Measurements from ENCODE around the gene RAB8B.
"Not testable (repeated sequence)": the region's sequence is repeated elsewhere in the genome, so short reads cannot be mapped to it uniquely, and the experiment has no call there.

RAB8B gene

DNA sequence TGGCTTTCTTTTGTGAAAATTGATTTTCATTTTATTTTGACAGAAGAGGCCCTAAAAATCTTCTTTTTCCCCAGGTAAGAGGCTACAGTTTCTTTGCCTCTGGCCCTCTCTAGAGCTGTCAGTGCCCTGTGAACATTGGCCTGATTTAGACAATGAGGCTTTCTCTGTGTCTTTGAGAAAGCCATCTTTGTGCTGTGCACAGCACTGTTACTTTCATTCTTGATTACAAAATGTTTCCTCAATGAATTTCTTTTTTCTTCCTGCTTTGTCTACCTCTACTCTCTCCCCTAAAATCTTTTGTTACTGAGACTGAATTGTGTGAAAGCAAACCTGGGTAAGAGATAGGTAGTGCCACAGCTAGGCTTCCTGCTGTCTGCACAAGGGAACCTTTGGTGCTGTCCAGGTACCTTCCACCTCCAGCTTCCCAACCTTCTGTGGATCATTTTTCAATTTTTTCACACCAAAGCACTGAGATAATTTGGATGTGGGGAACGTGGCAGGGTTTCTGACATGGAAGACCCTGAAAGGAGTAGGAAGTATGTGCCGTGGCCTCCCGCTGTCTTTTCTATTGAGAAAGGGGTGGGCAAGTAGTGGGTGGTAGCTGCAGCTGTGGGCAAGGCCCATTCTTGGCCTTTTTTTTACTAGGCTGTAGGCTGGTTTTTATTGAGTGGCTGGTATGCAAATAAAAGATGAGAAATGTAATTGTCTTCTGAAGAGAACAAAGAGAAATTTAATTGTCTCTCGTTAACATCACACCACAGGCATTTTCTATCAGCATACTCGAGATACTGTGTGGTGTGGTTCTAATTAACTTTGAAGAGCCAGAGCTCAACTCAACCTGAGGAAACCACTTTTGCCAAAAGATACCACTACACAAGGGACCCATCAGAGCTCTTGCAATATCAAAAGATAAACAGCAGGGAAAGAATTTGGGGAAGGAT, 21.0 kb downstream of the RAB8B start:
- no peak for DNase-seq

DNA sequence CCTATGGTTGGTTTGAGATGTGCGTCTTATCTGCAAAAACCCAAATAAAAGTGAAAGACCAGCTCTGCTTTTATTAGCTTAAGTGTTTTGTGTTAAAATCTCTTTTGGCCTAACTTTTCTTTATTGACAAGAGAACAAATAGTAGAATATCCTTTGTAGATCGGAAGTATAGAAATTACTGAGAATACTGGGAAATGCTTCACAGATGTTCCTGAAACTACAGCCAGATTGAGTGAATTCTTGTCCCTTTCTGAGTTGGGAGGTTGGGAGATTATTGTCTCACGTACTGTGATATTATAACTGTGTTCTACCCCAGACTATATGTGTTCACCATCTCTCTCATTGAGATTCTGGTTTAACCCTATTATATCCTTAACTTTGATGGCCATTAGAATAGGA, 21.7 kb downstream of the RAB8B start:
- DNase-seq: no peak

DNA sequence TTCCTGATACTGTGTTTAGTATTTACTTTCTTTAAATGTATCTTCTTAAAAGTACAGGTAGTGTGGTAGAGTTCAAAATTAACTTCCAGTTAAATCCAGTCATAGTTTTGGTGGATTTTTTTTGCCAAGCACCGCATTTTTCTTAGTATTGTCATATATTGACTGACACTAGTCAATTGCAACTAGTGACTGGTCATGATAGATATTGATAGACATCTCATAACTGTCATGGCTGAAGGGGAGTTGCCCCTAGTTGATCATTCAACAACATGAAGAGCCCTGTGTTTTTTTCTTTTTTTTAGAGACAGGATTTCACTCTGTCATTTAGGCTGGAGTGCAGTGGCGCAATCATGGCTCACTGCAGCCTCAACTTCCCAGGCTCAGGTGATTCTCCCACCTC, 22.1 kb downstream of the RAB8B start:
- DNase-seq: no peak

DNA sequence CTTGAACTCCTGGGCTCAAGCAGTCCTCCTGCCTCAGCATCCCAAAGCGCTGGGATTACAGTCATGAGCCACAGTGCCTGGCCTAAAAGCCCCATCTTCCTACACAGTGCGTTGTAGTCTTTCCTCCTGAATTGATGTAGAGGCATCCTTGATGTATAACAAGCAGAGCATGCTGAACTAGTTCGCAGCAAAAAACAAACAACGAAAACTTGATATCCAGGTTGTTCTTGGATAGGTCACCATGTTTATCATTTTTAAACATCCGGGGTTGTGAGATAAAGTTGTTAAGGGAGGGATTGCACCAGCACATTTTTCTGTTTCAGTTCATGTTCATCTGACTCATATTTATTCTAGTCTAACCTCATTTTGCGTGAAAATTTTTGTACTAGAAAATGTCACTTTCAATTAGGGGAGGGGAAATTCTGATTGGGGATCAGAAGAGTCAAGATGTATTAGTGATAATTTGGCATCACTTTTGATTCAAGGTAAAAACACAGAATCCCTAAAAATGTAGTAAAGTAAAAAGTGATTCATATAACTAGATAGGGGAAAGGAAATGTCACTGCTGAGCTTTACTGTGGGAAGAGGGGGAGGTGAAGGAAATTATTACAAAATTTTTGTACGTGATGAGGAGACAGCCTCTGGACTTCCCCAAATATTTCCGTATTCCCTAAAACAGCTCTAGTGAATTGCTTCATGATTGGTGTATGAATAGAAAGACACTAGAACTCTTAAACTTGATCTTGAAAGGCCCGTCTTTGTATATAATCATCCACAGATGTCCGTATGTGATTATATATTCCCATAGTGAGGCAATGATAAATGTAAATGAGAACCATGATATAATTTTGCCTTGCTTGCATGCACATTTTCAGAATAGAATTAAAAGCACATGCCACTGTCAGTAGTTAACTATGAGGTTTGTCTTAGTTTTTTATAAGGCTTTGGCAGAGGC, 22.9 kb downstream of the RAB8B start:
- DNase-seq: no peak

DNA sequence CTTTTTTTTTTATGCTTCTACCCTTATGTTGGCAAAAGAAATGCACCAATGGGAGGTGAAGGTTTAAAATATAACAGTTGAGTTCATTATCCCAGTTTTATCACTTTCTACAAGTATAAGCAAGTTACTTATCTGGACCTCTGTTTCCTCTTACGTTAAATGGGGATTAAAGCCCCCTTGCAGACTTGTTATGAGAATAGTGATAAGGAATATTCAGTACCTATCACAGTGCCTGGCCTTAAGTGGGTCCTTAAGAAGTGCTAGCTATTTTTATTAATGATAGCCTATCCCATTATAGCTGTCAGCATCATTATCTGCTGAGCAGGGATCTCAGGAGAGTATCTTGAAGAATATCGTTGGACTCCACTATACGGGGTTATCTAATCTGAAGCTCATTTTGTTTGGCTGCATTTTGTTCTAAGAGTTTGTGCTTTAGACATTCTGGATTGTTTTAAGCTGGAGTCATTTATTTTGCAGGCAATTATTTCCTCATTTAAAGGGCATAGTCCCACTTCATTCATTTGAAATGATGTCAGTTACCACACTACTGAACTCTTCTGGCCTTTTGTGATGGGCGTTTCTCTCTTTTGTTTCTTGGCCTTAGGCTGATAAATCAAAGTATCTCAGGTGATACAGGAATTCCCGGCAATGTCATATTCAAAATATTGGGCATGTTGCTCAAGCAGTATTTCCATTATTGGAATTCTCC, 28.8 kb downstream of the RAB8B start:
- DNase-seq: no peak

DNA sequence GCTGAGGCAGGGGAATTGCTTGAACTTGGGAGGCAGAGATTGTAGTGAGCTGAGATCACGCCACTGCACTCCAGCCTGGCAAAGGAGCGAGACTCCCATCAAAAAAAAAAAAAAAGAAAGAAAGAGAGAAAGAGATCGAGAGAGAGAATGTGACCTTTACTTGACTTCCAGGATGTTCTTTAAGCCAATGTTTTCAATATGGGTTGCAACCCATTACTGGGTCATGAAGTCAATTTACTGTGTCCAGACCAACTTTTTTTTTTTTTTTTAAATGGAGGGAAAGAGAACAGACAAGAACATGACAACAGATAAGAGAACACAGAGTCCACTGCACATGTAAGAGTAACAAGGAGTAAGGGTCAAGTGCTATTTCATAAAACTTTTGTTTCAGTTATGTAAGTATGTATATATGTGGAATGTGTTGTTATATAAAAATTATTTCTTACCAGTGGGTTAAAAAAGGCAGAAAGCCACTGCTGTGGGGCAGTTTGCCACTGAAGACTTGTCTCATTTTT, 29.8 kb downstream of the RAB8B start:
- no peak for DNase-seq

DNA sequence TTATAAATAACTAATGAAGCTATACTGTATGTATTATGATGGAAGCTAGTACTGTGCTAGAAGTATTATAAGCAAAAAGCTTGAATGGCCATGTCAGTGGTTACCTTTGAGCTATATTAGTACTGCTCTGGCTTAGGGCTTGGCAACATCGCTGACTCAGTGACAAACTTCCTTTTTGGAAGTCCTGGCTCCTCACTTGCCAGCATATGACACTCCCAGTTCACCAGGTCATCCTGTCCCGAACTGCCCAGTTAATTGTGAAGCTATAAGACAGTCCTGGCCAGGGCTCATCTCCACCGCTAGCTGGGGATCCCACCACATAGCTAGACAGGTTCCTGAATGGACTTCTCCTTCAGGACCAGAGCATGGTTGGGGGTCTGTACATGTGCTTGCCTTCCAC, 31.9 kb downstream of the RAB8B start:
- no peak for DNase-seq

DNA sequence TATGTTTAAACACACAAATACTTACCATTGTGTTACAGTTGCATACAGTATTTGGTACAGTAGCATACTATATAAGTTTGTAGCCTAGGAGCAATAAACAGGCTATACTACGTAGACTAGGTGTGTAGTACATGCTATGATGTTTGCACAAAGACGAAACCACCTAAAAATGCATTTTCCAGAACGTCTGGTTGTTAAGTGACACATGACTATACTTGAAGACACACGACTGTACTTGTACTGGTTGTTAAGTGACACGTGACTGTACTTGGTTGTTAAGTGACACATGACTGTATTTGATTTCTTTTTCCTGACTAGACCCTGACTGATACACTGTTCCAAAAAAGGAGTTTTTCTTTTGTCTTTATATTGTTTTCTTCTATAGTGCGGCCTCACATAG, 34.1 kb downstream of the RAB8B start:
- no peak for DNase-seq

DNA sequence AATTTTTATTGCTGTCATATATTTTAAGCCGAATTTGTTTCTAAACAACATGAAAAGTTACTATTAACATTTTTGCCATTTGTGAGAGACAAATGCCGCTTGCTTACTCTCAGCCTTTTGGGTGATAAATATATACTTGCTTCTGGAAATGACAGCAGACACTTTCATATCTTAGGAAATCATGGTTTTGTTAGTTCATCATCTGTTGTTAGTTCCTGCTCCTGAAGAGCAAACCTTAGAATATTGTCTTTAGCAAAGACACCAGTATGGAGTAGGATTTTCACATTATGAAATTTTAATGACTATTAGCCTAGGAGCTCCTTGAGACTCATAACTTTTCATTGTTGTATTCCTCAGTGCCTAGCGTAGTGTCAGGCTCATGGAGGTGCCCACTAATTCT, 36.0 kb downstream of the RAB8B start:
- DNase-seq: no peak

DNA sequence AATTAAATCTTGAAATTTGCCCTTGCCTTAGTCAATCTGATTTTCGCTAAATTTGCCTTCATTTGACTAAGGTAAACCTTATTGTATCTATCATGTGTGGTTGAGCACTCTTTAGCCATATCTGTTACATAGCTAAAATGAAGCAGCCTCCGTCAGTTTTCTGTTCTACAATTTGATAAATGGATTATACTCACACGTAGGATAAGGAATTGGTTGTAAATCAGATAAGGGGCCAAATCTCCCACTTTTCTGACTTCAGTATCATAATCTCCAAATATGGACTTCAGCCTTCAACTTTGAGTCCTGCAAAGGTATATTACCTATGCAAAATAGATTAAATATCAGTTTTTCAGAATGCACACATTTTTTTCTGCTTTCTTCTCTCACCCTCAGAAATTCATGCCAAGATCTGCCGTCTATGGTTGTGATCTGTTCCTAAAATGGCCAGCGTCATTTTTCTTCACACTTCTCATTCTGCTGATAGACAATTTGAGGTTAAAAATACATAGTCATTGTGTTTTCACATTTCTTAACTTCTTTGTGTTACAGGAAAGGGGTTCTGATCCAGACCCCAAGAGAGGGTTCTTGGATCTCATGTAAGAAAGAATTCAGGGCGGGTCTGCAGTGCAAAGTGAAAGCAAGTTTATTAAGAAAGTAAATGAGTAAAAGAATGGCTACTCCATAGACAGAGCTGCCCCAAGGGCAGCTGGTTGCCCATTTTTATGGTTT, 36.9 kb downstream of the RAB8B start:
- no peak for DNase-seq

DNA sequence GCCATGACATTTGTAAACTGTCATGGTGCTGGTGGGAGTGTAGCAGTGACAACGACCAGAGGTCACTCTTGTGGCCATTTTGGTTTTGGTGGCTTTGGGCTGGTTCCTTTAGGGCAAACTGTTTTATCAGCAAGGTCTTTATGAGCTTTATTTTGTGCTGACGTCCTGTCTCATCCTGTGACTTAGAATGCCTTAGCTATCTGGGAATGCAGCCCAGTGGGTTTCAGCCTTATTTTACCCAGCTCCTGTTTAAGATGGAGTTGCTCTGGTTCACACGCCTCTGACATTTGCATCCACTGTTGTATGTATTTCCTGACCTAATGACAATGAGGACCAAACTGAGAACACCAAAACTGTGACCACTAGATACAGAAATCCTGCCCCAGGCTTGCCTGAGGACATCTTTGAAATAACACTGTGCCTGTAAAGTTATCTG, 37.6 kb downstream of the RAB8B start:
- DNase-seq: no peak

DNA sequence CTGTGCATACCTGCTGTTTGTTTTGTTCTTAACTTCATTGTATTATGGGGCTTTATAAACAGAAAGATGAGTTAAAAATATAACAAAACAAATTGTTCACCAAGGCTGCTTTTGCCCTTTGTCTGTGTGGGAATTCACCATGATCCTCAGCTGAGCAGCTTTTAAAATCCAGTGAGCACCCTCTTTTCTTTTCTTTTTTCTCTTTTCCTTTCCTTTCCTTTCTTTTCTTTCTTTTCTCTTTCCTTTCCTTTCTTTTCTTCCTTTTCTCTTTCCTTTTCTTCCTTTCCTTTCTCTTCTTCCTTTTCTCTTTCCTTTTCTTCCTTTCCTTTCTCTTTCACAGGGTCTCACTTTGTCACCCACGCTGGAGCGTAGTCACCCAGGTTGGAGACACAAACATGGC, 38.3 kb downstream of the RAB8B start:
- DNase-seq: no peak

DNA sequence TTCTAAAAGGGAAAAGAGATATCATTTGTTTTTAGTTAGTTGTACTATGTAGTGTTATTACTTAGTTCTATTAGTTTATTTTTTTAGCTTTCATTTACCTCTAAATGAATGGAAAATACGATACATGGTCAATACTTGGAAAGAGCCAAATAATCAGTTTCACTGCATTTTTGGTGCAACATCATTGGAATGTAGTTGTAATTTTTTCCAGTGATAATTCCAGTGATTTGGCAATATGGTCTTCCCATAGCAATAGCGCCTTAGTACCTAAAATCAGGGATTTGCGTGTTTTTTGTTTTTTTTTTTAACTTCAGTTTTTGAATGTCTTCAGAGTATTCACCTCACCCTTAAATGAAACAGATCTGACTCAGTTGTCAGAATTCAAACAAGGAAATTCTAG, 41.8 kb downstream of the RAB8B start:
- DNase-seq: no peak

DNA sequence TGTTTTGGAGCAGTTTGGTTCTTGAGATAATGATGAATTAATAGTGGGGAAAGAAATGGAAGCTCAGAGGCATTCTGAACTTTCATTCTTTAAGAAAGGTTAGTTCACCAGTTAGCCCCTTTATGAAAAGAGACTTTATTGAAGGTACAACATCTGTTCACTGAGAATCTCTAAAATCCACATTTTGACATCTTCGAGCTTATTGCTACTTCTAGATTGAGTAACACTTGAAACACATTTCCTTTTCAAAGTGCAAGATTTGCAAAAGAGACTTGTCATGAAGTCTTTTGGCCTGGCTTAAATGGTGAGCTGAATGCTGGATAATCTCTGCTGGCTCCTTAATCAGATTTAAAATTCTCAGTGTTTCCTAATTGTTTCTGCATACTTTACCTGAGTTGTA, 42.3 kb downstream of the RAB8B start:
- no peak for DNase-seq

DNA sequence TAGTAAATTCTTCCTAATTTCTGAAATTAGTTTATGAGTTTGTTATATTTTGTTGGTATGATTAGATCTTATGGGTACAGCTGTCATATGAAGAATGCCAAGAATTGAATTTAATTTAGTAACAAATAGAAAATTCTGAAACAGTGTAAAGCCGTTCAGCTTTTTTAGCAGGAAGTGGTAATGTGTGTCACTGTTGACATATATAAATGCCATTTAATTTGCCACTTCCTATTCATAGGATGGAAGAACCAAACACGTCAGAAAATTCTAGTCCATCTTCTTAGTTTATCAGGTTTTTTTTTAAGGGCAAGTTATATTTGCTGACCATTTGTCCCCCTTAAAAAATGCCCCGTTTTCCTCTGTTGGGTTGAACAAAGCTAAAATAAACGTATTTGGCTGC, 43.0 kb downstream of the RAB8B start:
- DNase-seq: no peak

DNA sequence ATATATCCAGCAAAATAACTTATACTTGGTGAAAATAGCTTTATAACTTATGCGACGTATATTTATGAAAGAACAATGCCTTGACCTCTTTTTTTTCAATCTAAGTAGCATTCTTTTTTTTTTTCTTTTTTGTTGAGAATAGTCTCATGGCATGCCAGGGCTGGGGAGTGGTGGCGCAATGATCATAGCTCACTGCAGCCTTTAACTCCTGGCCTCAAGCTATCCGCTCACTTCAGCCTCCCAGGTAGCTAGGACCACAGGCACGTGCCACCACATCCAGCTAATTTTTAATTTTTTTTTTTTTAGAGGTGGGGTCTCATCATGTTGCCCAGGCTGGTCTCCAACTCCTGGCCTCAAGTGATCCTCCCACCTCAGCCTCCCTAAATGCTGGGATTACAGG, 43.5 kb downstream of the RAB8B start:
- DNase-seq: no peak

DNA sequence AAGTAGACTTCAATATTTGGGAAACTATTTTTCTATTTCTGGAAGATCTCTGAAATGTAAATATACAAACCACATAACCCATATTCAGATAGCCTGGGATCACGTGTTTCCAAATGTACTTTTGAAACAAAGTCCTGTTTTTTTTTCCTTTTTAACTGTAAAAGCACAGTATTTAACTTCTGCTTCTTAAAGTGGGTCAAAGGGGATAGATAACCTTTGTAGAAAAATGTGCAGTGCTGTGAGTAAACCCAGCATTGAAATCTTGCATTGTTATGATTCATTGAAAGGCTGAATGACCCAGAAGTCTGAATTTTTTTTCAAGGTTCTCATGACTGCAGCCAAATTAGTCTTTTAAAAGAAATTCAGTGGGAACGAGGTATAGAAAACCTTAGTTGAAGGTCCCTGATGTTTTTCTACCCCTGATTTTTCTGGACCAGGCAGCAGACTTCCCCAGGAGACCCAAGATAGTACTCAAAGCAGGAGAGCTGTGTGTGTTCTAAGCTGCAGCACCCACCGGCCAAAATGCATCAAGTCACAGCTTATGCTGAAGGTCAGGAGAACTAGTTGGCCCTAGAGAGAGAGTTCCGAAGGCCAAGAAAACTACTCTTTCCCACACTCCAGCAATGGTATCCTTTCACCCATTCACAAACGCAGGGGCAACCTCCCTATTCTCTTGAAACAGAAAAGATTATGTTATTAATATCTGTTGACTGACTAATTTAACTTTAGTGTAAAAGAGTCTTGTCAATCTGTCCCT, 44.4 kb downstream of the RAB8B start:
- no peak for DNase-seq

DNA sequence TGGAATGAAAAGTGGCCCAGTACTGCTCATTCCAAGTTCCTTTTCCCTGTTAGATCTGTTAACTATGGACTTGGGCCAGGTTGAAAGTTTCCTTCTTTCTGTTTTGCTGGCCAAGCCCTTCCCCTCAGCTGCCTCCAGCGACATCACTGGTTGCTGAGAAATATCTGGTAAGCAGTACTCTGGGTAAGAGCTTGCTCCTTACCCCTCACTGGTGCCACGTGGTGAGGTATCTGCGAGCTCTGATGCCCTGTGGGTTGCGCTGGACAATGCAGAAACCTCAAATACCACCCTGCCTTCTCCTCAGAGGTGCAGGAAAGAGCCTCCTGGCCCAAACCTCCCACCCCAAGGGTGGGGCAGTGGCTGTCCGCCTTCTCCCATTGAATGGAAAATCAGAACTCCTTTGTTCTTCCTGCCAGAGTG, 45.1 kb downstream of the RAB8B start:
- no peak for DNase-seq

DNA sequence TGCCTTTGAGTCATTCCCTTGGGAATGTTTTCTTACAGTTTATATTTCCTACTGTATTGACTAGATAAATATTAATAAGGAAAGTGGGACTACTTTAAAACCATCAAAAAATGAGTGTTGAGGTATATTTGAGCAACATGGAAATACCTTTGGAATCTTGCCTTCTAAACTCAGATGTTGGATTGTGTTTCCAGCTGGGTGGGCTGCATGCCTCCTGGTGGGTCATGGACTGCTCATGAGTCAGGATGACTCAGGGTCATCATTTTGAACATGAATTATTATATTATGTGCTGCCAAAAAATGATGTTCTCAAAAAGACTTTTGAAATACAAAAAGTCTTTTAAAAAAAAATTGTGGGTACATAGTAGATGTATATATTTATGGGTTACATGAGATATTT, 46.9 kb downstream of the RAB8B start:
- no peak for DNase-seq

DNA sequence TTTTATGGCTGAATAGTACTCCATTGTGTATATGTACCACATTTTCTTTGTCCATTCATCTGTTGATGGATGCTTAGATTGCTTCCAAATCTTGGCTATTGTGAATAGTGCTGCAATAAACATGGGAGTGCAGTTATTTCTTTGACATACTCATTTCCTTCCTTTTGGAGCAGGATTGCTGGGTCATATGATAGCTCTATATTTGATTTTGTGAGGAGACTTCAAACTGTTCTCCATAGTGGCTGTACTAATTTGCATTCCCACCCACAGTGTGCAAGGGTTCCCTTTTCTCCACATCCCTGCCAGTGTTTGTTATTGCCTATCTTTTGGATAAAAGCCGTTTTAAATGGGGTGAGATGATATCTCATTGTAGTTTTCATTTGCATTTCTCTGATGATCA, 47.7 kb downstream of the RAB8B start:
- DNase-seq: not testable (repeated sequence)

DNA sequence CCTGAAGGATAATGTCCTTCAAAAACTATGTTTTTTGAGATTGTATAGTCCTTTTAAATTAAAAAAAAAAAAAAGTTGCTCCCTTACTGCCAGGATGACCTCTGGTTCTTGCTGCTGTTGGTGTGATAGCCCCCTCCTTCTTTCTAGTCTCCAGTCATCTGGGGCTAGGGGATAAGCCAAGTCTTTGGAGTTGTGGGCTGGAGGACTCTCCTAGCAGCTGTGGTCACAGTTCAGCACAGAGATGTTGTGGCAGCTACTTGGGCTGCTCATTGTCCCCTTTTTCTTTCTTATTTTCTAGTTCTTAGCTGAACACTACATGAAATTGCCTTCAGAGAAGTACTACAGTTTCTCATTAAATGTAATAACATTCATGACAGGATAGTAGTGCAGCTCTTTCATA, 48.8 kb downstream of the RAB8B start:
- DNase-seq: no peak

Measured in activated naive CD4-positive, alpha-beta T cell treated with Interleukin-2 at 50 U/mL for 16 hours (primary cell).